Measurements from ENCODE around the gene HTRA2.
"Not testable (repeated sequence)": the region's sequence is repeated elsewhere in the genome, so short reads cannot be mapped to it uniquely, and the experiment has no call there.

Gene HTRA2

DNA sequence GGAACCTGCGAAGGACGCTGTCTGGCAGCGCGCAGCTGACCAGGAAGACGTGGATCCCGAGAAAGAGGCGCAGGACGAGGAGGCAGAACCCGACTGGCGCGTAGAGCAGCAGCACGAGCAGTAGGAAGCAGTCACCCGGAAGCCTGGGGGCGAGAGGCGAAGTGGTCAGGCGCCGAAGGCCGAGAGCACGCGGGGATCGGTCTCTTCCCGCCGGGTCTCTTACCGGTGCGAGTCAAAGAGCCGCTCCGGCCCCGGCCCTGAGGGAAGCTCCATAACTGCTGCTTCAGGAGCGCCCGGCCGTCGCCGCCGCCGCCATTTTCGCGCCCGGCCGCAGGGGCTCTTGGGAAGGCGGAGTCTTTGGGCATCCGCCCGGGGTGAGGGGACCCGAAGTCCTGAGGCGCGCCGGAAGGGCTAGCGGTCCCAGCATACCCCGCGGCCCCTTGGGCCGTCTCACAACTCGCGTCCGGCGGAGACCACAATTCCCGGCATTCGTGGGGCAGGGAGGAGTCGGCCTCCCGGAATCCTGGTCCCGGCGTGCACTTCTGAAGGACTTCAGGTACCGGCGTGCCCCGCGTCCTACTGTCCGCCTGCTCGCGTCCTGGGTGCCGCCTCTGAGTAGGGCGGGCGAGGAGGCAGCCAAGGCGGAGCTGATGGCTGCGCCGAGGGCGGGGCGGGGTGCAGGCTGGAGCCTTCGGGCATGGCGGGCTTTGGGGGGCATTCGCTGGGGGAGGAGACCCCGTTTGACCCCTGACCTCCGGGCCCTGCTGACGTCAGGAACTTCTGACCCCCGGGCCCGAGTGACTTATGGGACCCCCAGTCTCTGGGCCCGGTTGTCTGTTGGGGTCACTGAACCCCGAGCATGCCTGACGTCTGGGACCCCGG, at the start of gene HTRA2, which contains the start of gene AUP1:
HTRA2 (plus strand) TSS at position 577 of the 882 bp plus-strand sequence; CDS start at position 651, 74 bp downstream.
AUP1 (minus strand) TSS at position 350 of the 882 bp plus-strand sequence; CDS start at position 273, 77 bp downstream.
- TF ChIP-seq, protein P1, sequence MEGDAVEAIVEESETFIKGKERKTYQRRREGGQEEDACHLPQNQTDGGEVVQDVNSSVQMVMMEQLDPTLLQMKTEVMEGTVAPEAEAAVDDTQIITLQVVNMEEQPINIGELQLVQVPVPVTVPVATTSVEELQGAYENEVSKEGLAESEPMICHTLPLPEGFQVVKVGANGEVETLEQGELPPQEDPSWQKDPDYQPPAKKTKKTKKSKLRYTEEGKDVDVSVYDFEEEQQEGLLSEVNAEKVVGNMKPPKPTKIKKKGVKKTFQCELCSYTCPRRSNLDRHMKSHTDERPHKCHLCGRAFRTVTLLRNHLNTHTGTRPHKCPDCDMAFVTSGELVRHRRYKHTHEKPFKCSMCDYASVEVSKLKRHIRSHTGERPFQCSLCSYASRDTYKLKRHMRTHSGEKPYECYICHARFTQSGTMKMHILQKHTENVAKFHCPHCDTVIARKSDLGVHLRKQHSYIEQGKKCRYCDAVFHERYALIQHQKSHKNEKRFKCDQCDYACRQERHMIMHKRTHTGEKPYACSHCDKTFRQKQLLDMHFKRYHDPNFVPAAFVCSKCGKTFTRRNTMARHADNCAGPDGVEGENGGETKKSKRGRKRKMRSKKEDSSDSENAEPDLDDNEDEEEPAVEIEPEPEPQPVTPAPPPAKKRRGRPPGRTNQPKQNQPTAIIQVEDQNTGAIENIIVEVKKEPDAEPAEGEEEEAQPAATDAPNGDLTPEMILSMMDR (IDR thresholded peaks at IDR 0.05), result no peak
- peak within 1 kb of the TSS; percentile 99 for H3K4me3 Mint-ChIP-seq
- H3K4me1 Mint-ChIP-seq, result peaks cover 38% of the 10 kb centered on the region
- peak within 1 kb of the TSS; percentile 96 for H3K27ac Mint-ChIP-seq
- peaks cover 6% of the 10 kb centered on the region for H3K27me3 Mint-ChIP-seq (ENCODE audit: low read depth, poor library complexity)
- H3K36me3 Mint-ChIP-seq (ENCODE audit: low read depth), result peaks cover 49% of the 10 kb centered on the region
- H3K9me3 Mint-ChIP-seq, result no peaks in the 10 kb centered on the region
- DNase-seq, result peak; percentile 94

DNA sequence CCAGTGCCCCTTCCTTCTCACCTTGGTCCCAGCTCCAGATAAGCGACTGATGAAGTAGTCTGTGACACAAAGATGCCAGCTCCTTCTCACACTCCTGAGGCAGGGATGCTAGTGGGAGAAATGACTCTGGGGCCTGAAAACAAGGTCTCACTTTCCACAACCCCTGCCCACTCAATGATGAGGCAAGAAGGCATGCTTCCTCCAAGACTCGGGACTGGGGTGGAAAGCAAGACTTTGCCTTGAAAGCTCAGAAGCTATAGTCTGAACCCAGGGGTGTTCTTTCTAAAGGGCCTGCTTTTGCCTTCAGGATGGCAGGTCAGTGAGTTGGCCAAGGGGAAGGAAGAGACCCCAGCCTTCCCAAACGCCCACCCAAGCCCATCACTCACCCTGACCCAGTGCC, 48.3 kb upstream of the HTRA2 start:
- peaks cover 31% of the 10 kb centered on the region for H3K36me3 Mint-ChIP-seq (ENCODE audit: low read depth)
- H3K4me3 Mint-ChIP-seq, result peak overlapping the region; percentile 94
- H3K9me3 Mint-ChIP-seq, result no peaks in the 10 kb centered on the region
- H3K4me1 Mint-ChIP-seq, result peaks cover 34% of the 10 kb centered on the region
- TF ChIP-seq, protein P1 (IDR thresholded peaks at IDR 0.05), result no peak
- H3K27ac Mint-ChIP-seq, result no peak overlapping the region
- peaks cover 5% of the 10 kb centered on the region for H3K27me3 Mint-ChIP-seq (ENCODE audit: low read depth, poor library complexity)
- no peak for DNase-seq

DNA sequence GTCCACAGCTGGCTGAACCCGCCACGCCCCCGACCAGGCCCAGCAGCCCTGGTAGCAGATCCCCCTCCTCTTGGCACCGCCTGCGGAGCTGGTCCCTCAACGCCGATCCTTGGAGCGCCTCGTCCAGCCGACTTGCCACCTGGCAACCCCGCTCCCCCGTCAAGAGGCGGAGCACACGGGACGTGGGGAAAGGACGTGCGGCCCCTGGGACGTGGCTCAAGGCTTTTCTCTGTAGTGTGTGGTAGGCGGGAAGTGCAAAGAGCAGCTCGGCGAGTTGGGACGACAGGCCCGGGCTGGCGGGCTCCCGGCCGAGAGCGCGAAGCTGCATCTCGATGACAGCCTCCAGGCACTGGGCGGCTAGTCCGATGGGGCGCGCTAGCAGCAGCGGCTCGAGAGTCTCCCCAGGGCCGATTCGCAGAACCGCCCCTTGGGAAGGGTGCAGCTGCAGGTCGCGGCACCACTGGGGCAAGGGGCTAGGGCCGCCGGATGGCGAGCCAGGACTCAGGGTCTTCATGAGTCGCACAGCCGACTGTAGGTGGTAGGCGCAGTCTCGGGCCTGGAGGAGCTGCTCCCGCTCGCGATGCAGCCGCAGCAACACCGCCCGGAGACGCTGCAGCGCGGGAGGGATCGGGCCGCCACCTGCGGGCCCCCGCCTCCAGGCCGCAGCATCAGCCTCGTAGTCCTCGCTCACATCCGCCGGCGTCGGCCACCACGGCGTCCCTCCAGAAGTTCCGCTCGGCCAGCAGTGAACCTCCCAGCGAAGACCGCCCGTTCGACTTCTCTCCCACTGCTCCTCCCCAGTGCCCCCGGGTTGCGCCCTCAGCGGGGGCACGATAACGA, 47.6 kb upstream of the HTRA2 start:
- DNase-seq, result peak; percentile 68

DNA sequence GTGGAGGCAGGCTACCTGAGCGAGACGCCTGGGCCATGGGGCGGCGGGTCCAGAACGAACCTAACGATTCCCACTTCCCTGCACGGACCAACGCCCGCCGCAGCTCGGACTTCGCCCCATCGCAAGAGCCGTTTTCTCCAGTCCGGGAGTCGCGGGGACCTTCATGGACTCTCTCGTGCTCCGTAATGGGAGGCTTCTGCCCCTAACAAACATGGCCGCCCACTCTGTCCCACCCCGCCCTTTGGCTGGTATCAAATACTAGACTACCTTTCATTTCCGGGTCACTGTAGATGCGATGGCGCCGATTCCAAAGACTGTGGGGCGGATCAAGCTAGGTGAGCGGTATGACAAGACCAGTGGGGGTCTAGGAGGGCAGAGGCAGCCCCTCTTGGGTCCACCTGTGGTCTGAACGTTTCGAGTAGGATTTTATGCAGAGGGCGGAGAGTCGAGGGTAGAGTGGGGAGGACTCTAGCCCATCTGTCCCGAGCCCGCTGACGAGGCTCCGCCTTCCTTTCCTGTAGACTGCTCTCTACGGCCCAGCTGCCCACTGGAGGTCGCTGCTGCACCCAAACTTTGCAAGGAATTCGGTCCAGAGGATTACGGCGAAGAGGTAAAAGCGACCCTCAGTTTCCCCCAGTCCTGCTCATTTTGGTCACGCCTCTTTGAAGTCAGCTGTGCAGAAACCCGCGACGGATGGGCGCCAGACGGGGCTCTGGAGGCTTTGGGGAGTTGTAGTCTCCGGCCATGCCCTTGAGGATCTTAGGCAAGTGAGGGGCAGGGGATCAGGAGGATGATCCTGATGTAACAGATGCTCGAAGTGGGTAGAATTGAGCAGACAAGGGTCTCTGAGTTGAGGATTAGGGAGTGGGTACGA, 46.7 kb upstream of the HTRA2 start, which contains the start of the genes CCDC142 and TTC31:
CCDC142 (minus strand) TSS at position 198 of the 874 bp plus-strand sequence; CDS start at position 37, 161 bp downstream.
TTC31 (plus strand) TSS at position 281 of the 874 bp plus-strand sequence; CDS start at position 296, 15 bp downstream.
- Mint-ChIP-seq H3K27me3 (ENCODE audit: low read depth, poor library complexity) (peaks cover 2% of the 10 kb centered on the region), H3K27ac (peak within 1 kb of the TSS; percentile 91), H3K4me3 (peak within 1 kb of the TSS; percentile 94), H3K9me3 (no peaks in the 10 kb centered on the region), H3K4me1 (peaks cover 34% of the 10 kb centered on the region), H3K36me3 (ENCODE audit: low read depth) (peaks cover 32% of the 10 kb centered on the region)
- TF ChIP-seq, protein P1 (IDR thresholded peaks at IDR 0.05), result peak; percentile 67
- peak; percentile 92 for DNase-seq

More for the DNA sequence above, 47.6 kb upstream of the HTRA2 start:
- H3K9me3 Mint-ChIP-seq, result no peaks in the 10 kb centered on the region
- peaks cover 36% of the 10 kb centered on the region for H3K36me3 Mint-ChIP-seq (ENCODE audit: low read depth)
- peaks cover 5% of the 10 kb centered on the region for H3K27me3 Mint-ChIP-seq (ENCODE audit: low read depth, poor library complexity)
- TF ChIP-seq, protein P1 (IDR thresholded peaks at IDR 0.05), result no peak
- H3K4me1 Mint-ChIP-seq, result peaks cover 34% of the 10 kb centered on the region
- H3K4me3 Mint-ChIP-seq, result peak overlapping the region; percentile 94
- H3K27ac Mint-ChIP-seq, result peak overlapping the region; percentile 84

DNA sequence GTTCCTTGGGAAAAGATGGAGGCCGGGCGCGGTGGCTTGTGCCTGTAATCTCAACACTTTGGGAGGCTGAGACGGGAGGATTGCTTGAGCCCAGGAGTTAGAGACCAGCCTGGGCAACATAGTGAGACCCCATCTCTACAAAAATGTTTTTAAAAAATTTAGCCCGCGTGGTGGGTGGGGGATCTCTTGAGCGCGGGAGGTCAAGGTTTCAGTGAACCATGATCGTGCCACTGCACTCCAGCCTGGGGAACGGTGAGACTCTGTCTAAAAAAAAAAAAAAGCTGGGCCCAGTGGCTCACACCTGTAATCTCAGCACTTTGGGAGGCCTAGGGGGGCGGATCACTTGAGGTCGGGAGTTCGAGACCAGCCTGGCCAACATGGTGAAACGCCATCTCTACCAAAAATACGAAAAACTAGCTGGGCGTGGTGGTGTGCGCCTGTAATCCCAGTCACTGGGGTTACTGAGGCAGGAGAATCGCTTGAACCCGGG, 46.0 kb upstream of the HTRA2 start:
- H3K27me3 Mint-ChIP-seq (ENCODE audit: low read depth, poor library complexity); H3K9me3 Mint-ChIP-seq; DNase-seq: not testable (repeated sequence)
- Mint-ChIP-seq H3K4me3 (peak overlapping the region; percentile 94), H3K36me3 (ENCODE audit: low read depth) (peaks cover 32% of the 10 kb centered on the region), H3K27ac (peak overlapping the region; percentile 68), H3K4me1 (peaks cover 34% of the 10 kb centered on the region)

Measured in nephron progenitor cell (in vitro differentiated cells).